Natural killer cell treated with Interleukin-12 subunit alpha and Interleukin-12 subunit beta and Interleukin-15 and Interleukin-18, amount 100 ng/mL, for 72 hours (primary cell): ENCODE data around the gene RPL27. TPM values are rescaled to one million over a fixed set of nuclear protein-coding genes. Genes with fewer than 3 reads are reported as not detected.

Source experiments
- ATAC-seq, 2 donors: fragments of 150-1000 bp; cut with Tn5 transposase in 1 of 2; sonication (Bioruptor Pico), chemical (Tn5 transposase) in 1 of 2; 2 replicates each; pipeline ENCODE4 v1.10.0; 2021
- DNase-seq: peaks from one replicate; pipeline ENCODE4 v3.0.0; 2022; ENCODE audit warnings: low spot score
- H3K27ac Mint-ChIP-seq, 2 donors: 1 replicate in 1 of 2; 2 replicates in 1 of 2; pipeline ENCODE4 v1.8.0; 2022; ENCODE audit warnings: mixed read lengths in 2 of 2, mild to moderate bottlenecking in 1 of 2, moderate library complexity in 1 of 2
- H3K27me3 Mint-ChIP-seq, 2 donors: 1 replicate in 1 of 2; 2 replicates in 1 of 2; pipeline ENCODE4 v1.8.0; 2022; ENCODE audit warnings: mixed read lengths in 2 of 2
- H3K36me3 Mint-ChIP-seq: one replicate; pipeline ENCODE4 v1.8.0; 2022; ENCODE audit warnings: mixed read lengths
- H3K4me1 Mint-ChIP-seq, 2 donors: 1 replicate in 1 of 2; 2 replicates in 1 of 2; pipeline ENCODE4 v1.8.0; 2022; ENCODE audit warnings: low read depth in 2 of 2, mixed read lengths in 2 of 2, mild to moderate bottlenecking in 1 of 2
- H3K4me3 Mint-ChIP-seq: one replicate; pipeline ENCODE4 v1.8.0; 2022; ENCODE audit warnings: mixed read lengths
- H3K9me3 Mint-ChIP-seq: 2 replicates; pipeline ENCODE4 v1.8.0; 2022; ENCODE audit warnings: mixed read lengths
- total RNA-seq, 2 donors: library from RNA; stranded (reverse); gene quantifications; one replicate each; pipeline ENCODE4 v1.2.3, GENCODE V29; 2022

RPL27 gene
- total RNA-seq, 2 donors from 2014 or later, result 619 to 763 TPM

DNA sequence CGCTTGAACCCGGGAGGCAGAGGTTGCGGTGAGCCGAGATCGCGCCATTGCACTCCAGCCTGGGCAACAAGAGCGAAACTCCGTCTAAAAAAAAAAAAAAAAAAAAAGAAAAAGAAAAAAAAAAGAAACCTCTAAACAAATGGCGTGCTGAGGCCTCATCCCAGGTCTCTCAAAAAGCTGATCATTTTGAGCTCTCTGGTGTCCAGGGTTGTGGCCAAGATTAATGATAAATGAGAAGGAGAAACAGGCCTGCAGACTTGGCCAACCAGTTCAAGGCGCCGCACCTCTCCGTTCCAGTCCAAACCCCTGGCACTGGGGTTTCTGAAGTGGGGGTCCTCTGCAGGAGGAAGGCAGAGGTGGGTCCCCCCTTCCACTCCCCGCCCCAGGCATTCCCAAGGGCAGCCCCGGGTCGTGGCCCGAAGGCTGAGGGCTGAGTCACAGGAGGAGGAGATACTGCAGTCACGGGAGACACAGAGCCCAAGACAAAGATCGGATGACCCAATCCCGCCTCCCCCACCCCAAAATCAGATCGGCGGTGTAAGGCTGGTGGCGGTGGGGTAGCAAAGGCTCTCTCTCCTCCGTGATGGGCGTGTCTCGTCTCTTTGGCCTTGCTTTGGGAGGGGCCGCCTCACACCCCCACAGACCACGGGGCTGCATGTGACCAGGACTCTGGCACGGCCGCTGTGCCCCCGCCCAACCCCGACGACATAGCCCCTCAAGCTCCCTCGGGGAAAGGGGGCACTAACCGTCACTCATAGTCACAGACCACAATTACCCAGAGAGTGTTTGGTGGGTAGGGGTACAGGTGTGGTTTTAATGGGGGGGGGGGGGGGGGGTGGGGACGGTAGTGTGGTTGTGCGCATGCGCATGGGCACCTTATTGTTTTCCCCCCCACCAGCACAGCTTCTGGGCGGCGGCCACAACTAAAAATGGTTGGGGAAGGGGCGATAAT lies 22.8 kb downstream of the RPL27 start:
- H3K4me1 Mint-ChIP-seq, result peaks cover 13 to 32% of the 10 kb centered on the region in 2 donors
- ATAC-seq, result no peak
- H3K4me3 Mint-ChIP-seq, result peak overlapping the region; percentile 82

DNA sequence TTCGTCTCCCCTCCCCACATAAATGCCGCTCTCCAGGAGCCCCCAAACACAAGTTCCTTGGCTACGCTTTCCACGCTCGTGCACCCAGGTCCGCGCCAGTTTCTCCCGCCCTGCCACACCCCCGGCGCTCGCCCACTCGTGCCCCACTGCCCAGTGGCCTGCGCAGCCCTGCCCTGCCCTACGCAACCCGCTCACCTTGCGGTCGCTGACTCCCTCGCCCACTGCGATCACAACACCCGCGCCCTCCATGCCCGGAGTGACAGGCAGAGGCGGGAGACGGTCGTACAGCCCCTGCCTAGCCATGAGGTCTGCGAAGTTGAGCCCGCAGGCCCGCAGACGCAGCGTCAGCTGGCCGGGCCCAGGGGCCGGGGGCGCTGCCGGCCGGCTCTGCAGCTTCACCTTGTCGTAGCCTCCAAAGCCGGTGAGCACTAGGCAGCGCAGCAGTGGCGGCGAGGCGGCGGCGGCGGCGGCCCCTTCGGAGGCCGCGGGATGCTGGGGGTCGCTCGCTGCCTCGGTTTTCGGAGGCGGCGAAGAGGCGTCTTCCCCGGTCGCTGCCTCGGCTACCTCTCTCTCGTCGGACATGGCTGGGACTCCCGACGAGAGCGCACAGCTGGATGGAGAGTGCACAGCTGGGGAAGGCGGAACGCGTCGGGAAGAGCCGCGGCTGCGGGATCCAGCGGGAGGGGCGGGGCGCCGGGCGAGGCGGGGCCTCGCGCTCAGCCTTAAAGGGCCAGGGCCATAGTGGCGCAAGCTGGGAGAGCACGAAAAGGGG lies 23.7 kb downstream of the RPL27 start, which contains the start of gene VAT1:
Gene VAT1 (minus strand): TSS at position 645 of the 772 bp plus-strand sequence. CDS start 63 bp downstream, at position 582.
- Mint-ChIP-seq H3K27me3 (no peaks in the 10 kb centered on the region), H3K27ac (no peak within 1 kb of the TSS), H3K4me1 (peaks cover 13 to 32% of the 10 kb centered on the region in 2 donors), H3K9me3 (no peaks in the 10 kb centered on the region), H3K4me3 (peak within 1 kb of the TSS; percentile 82), H3K36me3 (no peaks in the 10 kb centered on the region)
- DNase-seq, result peak; percentile 71
- peak; percentile 72 to 85 for ATAC-seq

More for the DNA sequence above, 22.8 kb downstream of the RPL27 start:
- Mint-ChIP-seq H3K27ac (no peak overlapping the region), H3K9me3 (no peaks in the 10 kb centered on the region), H3K27me3 (no peaks in the 10 kb centered on the region), H3K36me3 (no peaks in the 10 kb centered on the region)
- no peak for DNase-seq

DNA sequence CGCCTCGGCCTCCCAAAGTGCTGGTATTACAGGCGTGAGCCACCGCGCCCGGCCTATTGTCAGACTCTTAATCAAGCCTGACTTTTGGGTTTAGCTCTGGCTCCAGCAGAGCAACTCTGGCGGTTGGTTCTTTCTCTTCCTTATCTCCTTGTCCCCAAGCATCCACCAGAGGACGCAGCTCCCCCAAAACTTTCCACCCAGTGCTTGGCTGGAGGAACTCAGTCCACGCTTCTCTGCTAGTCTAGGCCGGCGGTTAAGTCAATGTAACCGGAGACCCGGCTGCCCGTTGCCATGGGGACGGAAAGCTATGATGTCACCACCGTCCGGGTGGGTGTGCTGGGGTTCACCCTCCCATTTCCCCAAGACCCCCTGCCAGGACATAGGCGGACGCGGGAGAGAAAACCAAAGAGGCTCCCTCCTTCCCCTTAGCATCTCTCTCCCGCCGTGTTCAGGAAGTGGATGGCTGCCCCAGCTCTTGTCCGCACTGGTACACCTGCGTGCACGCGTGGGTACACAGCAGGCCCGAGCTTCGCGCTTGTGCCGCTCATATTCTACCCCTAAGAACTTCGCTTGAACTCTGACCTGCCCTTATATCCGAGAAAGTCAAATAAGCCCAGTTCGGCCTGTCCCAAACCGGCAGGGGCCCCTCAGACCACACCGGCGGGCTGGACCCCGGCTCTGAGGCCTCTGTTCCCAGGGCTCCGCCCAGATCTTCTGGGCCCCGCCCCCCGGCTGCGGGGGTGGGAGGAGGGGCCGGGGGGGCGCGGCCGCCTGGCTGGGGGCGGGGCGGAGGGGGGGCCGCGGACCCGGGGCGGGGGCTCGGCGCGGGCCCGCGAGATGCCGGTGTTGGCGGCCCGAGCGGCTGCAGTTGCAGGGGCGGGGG lies 26.4 kb downstream of the RPL27 start, which contains the start of gene RND2:
Gene RND2 (plus strand): TSS at position 825 of the 883 bp plus-strand sequence. CDS start 117 bp downstream, outside the sequence.
- H3K4me3 Mint-ChIP-seq, result peak within 1 kb of the TSS; percentile 92

GRCh38 chr17:43025290-43025657 lies 27.1 kb downstream of the RPL27 start:
- H3K4me3 Mint-ChIP-seq, result peak overlapping the region; percentile 79
- no peak for ATAC-seq
- no peaks in the 10 kb centered on the region for H3K36me3 Mint-ChIP-seq
- DNase-seq, result no peak
- peak overlapping the region in 1 of 2 donors; percentile 80 for H3K27ac Mint-ChIP-seq
- peaks cover 13 to 18% of the 10 kb centered on the region in 2 donors for H3K4me1 Mint-ChIP-seq
- H3K9me3 Mint-ChIP-seq, result no peaks in the 10 kb centered on the region
- no peaks in the 10 kb centered on the region for H3K27me3 Mint-ChIP-seq

More for the DNA sequence above, 26.4 kb downstream of the RPL27 start, which contains the start of gene RND2:
- ATAC-seq (peak; percentile 70 to 84), DNase-seq (peak; percentile 77)
- Mint-ChIP-seq H3K9me3 (no peaks in the 10 kb centered on the region), H3K27me3 (no peaks in the 10 kb centered on the region), H3K36me3 (no peaks in the 10 kb centered on the region), H3K27ac (peak within 1 kb of the TSS; percentile 55 to 80), H3K4me1 (peaks cover 13 to 21% of the 10 kb centered on the region in 2 donors)

DNA sequence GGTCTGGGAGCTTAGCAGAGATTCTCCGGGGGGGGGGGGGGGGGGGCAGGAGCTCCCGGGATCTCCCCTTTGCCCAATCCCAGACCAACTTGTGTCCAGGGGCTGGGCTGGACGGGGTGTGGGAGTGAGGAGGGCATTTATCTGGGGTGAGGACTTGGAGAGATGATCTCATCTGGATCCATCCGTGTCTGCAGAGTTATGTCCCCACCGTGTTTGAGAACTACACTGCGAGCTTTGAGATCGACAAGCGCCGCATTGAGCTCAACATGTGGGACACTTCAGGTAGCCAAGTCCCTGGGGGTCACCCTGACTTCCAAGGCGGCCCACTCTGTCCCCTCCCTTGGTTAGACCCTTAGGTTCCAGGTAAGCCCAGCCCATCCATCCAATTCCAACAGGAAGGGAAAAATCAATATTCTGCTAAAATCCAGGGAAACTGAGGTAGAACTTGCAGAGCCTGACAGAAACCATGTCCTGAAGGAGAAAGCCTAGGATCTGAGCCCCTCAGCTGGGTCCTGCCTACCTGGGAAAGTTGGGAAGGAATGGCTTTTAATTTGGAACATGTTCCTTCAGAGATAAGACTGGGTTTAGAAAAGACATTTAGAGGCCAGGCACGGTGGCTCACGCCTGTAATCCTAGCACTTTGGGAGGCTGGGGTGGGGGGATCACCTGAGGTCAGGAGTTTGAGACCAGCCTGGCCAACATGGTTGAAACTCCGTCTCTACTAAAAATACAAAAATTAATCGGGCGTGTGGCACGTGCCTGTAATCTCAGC lies 27.7 kb downstream of the RPL27 start:
- DNase-seq, result no peak
- Mint-ChIP-seq H3K27me3 (no peaks in the 10 kb centered on the region), H3K4me3 (peak overlapping the region; percentile 79), H3K9me3 (no peaks in the 10 kb centered on the region), H3K36me3 (no peaks in the 10 kb centered on the region), H3K27ac (no peak overlapping the region), H3K4me1 (peaks cover 11 to 15% of the 10 kb centered on the region in 2 donors)
- ATAC-seq, result no peak

GRCh38 chr17:43026595-43026994 lies 28.4 kb downstream of the RPL27 start:
- Mint-ChIP-seq H3K4me1 (peaks cover 8 to 11% of the 10 kb centered on the region in 2 donors), H3K27me3 (no peaks in the 10 kb centered on the region), H3K9me3 (no peaks in the 10 kb centered on the region), H3K27ac (no peak overlapping the region), H3K4me3 (no peak overlapping the region), H3K36me3 (no peaks in the 10 kb centered on the region)
- no peak for ATAC-seq
- DNase-seq, result no peak

DNA sequence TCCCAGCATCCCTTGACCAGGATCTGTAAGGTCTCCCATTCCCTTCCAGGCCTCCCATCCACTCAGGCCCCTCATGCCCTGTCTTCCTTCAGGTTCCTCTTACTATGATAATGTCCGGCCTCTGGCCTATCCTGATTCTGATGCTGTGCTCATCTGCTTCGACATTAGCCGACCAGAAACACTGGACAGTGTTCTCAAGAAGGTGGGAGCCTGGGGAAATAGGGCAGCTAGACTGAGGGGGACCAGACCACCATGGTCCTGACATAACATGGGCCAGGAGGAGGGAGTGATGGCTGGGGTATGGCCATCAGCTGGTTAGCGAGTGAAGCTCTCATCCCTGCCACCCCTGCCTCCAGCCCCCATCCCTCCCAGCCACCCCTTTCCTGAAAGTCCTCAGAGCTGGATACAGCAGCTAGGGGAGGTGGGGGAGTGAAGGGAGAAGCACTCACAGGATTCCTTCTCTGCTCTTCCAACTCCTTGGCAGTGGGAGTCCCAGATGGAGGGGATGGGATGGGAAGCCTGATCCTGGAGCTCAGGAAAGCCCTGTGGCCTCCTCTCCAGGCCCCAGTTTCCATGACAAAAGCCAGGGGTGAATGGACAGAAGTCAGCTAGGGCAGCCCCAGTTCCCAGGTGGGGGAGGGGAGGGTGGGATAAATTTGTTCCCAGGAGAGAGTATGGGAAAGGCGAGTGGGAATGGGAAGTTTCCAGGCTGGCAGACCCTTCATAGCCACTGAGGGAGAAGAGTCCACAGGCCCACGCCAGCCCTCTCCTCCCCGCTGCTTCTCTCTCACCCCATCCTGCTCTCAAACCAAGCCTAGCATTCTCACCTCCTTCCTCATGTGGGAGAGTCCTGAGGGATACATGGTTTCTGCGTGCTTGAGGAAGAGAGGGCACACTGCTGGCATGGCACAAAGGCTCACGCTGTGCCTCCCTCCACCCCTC lies 29.1 kb downstream of the RPL27 start:
- H3K9me3 Mint-ChIP-seq, result no peaks in the 10 kb centered on the region
- peaks cover 8 to 11% of the 10 kb centered on the region in 2 donors for H3K4me1 Mint-ChIP-seq
- no peaks in the 10 kb centered on the region for H3K36me3 Mint-ChIP-seq

DNA sequence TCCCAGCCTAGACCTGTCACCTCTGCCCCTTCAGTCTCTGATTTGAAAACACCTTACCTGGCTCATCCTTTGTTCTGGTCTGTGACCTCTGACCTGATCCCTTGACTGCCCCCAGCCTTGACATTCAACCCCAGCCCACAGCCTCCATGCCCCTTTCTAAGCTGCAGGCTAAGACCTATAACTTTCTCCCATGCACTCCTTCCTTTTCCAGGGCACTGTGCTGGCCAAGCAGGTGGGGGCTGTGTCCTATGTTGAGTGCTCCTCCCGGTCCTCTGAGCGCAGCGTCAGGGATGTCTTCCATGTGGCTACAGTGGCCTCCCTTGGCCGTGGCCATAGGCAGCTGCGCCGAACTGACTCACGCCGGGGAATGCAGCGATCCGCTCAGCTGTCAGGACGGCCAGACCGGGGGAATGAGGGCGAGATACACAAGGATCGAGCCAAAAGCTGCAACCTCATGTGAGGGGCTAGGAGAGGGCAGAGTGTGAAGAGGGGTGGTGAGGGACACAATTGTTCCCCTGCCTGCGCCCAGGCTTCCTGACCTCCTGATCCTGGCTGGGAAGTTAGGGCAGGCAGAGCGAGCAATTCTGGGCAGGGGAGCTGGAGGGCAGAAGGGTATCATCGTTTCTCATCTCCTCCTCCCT lies 30.1 kb downstream of the RPL27 start:
- no peak overlapping the region for H3K27ac Mint-ChIP-seq
- no peak overlapping the region for H3K4me3 Mint-ChIP-seq

More for the DNA sequence above, 29.1 kb downstream of the RPL27 start:
- DNase-seq, result no peak
- no peak overlapping the region for H3K27ac Mint-ChIP-seq
- ATAC-seq, result no peak
- no peak overlapping the region for H3K4me3 Mint-ChIP-seq
- no peaks in the 10 kb centered on the region for H3K27me3 Mint-ChIP-seq

GRCh38 chr17:43030137-43030767 lies 32.0 kb downstream of the RPL27 start:
- Mint-ChIP-seq H3K27me3 (no peaks in the 10 kb centered on the region), H3K27ac (no peak overlapping the region), H3K4me1 (peaks cover 0 to 3% of the 10 kb centered on the region in 2 donors), H3K9me3 (no peaks in the 10 kb centered on the region), H3K4me3 (no peak overlapping the region), H3K36me3 (no peaks in the 10 kb centered on the region)
- DNase-seq, result no peak
- ATAC-seq, result no peak

More for the DNA sequence above, 30.1 kb downstream of the RPL27 start:
- Mint-ChIP-seq H3K9me3 (no peaks in the 10 kb centered on the region), H3K27me3 (no peaks in the 10 kb centered on the region), H3K4me1 (peaks cover 8 to 11% of the 10 kb centered on the region in 2 donors), H3K36me3 (no peaks in the 10 kb centered on the region)
- DNase-seq (no peak), ATAC-seq (no peak)

DNA sequence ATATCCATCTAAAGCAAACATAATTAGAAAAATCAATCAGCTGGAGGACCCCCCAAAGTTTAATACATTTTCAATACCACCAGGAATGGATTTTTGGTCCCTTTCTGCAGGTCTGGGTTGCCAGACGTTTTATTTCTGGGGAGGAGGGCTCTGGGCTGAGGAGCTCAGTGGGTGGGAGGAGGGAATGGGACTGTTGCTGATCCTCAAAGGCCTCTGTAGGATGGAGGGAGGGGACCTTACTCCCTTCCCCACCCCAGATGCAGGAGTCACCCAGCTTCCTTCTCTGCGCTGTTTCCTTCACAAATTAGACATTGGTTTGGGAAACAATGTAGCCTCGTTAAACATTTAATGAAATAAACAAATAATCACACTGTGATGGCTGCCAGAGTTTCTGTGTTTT lies 33.4 kb downstream of the RPL27 start:
- Mint-ChIP-seq H3K4me1 (no peaks in the 10 kb centered on the region), H3K27me3 (no peaks in the 10 kb centered on the region), H3K36me3 (no peaks in the 10 kb centered on the region), H3K9me3 (no peaks in the 10 kb centered on the region), H3K4me3 (no peak overlapping the region), H3K27ac (no peak overlapping the region)
- no peak for DNase-seq
- no peak for ATAC-seq
